NCI-H748 treated with DMSO at 0.1 percent for 48 hours (cell line): Measurements from ENCODE around the gene TUBGCP6.

Experiments
- DNase-seq: peaks from one replicate; lab custom pipeline; 2025; lab: John Stamatoyannopoulos, UW

The TUBGCP6 gene

GRCh38 chr22:50226063-50226874, 18.6 kb downstream of the TUBGCP6 start:
- DNase-seq = no peak

- DNase-seq = no peak
These were observed 19.4 kb downstream of the TUBGCP6 start for GRCh38 chr22:50225200-50225969.

GRCh38 chr22:50224071-50224470, 20.8 kb downstream of the TUBGCP6 start:
- DNase-seq = no peak

GRCh38 chr22:50222508-50222907, 22.3 kb downstream of the TUBGCP6 start:
- no peak for DNase-seq

GRCh38 chr22:50221410-50222300, 23.2 kb downstream of the TUBGCP6 start:
- DNase-seq = no peak

GRCh38 chr22:50220603-50221409, 24.0 kb downstream of the TUBGCP6 start:
- DNase-seq = no peak

- no peak for DNase-seq
These were observed 24.8 kb downstream of the TUBGCP6 start for GRCh38 chr22:50219800-50220602.

DNA sequence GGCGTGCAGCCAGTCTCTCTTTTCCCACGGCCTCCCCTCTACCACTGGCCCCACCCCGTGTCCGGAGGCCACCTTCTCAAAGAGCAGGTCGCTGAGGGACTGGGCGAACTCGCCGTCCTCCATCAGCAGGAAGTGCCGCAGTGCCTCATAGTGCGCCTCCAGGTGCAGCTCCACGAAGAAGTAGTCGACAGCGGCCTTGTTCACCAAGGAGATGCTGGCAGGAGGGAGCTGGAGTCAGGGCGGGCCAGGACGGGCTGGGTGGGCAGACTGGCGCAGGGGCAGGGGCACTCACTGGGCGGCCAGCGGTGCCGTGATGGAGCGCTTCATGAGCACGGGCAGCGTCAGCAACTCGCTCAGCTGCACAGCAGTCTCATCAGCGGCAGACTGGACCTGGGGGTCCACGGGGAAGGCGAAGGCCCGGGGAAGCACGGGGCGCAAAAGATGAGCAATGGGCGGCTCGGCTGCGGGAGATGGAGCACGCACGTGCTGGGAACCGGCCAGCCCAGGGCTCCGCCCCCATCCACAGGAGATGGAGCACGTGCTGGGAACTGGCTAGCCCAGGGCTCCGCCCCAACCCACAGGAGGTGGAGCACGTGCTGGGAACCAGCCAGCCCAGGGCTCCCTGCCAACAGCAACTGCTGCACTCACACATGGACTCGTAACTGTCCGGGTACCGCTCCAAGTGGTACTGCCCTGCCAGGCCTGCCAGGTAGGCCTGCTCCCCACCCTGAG, 25.7 kb downstream of the TUBGCP6 start:
- no peak for DNase-seq

DNA sequence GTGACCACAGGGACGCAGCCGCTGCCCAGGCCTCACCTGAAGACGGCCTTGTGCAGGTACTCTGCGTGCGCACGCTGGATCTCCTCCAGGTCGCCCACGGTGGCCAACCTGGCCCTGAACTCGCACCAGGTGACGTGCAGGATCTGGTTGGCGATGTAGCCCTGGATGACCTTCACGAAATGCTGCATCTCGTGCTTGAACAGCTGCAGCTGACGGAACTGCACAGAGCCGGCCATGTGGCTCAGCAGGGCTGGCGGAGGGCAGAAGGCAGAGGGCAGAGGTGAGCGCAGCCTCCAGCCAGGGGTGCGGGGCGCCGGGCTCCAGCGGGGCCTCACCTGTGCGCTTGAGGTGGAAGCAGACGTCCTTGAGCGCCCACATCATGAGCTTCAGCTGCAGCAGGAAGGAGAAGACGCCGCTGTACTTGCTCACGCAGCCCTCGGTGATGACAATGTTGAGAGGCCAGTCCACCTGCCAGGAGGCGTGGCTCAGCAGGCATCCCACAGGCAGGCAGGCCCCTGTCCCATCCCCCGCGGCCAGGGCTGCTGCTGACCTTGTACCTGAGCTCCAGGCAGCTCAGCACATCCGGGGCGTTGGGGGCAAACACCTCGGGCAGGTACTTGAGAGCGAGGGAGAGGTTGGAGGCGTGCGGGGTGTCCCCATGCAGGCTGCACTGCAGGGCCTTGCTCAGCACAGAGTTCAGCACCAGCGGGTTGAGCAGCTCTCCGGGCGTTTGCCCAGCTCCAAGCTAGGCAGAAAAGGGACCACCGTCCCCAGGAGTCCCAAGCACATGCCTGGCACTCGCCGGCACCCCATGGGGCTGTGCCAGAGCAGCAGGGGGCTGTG, 26.4 kb downstream of the TUBGCP6 start:
- no peak for DNase-seq

DNA sequence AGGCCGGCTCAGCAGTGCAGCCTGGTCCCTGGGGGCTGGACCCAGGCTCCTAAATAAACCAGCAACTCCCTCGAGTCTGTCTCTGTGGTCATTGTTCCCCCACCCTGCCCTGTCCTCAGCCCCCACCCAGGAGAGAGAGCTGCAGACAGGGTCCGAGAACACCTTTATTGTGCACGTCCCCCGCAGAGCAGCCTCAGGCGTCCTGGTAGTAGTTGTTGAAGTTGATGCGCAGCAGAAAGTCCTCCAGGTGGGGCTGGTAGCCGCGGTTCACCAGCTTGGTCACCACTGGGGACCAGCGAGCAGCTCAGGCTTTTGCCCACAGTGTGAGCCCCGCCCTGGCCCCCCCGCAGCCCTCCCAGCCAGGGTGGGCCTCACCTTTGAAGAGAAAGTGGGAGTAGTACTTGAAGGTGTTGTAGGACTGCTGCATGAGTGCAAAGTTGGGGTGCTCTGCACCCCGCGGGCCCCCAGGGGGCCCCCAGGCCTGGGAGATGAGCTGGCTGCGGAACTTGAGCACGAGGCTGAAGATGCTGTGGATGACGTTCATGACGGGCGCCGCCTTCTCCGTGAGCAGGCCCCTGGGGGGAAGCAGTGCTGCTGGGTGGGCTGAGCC, 27.2 kb downstream of the TUBGCP6 start:
- DNase-seq = no peak

GRCh38 chr22:50216684-50217520, 27.9 kb downstream of the TUBGCP6 start:
- DNase-seq = no peak

DNA sequence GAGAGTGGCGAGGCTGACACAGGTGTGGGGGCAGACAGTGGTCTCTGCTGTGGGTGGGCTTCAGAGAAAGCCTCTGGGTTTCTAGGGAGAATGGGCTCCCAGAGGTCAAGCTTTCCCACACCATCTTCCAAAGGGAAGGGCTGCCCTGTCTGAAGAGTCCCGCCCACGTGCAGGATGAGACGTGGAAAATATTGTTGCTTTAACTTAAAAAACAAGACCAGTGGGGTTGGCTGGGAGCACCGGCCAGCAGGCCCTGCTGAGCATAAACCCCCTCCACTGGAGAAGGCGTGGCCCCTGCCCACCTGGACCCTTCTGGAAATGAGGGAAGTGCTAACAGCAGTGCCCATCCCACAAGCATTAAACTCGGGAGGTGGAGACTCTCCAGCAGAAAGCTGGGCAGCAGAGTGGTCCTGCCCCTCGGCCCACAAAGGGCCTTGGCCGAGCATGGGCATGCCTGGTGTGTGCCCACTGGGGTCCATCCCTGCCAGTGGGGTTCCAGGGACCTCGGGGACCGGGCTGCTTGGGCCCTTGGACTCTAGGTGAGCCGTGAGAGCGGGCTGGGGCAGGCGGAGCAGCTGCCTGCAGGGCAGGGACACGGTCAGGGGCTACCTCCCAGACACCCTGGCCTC, 28.7 kb downstream of the TUBGCP6 start:
- DNase-seq = no peak

- DNase-seq = no peak
These were observed 29.3 kb downstream of the TUBGCP6 start for GRCh38 chr22:50215297-50216054.

GRCh38 chr22:50213263-50213662, 31.6 kb downstream of the TUBGCP6 start:
- no peak for DNase-seq

GRCh38 chr22:50211147-50211546, 33.7 kb downstream of the TUBGCP6 start:
- no peak for DNase-seq

GRCh38 chr22:50210378-50211139, 34.3 kb downstream of the TUBGCP6 start:
- DNase-seq = no peak
